ENCODE measurements around the gene RBM12. TPM values are rescaled to one million over a fixed set of nuclear protein-coding genes. Genes with fewer than 3 reads are reported as not detected.

The RBM12 gene
- total RNA-seq, 2 experiments from 2014 or later = 161 to 169 TPM

- no peaks in the 10 kb centered on the region for H3K27me3 Mint-ChIP-seq
- H3K36me3 Mint-ChIP-seq = peaks cover 10% of the 10 kb centered on the region
- H3K9me3 Mint-ChIP-seq = no peaks in the 10 kb centered on the region
- H3K27ac Mint-ChIP-seq = no peak overlapping the region
- H3K4me1 Mint-ChIP-seq = no peaks in the 10 kb centered on the region
- DNase-seq = no peak
- H3K4me3 Mint-ChIP-seq = no peak overlapping the region
Observed at GRCh38 chr20:35674921-35675320, 10.2 kb upstream of the RBM12 start.

- peaks cover 14% of the 10 kb centered on the region for H3K36me3 Mint-ChIP-seq
- H3K4me1 Mint-ChIP-seq = no peaks in the 10 kb centered on the region
- no peaks in the 10 kb centered on the region for H3K9me3 Mint-ChIP-seq
- no peaks in the 10 kb centered on the region for H3K27me3 Mint-ChIP-seq
- H3K27ac Mint-ChIP-seq = no peak overlapping the region
- DNase-seq = no peak
- no peak overlapping the region for H3K4me3 Mint-ChIP-seq
Observed at GRCh38 chr20:35673884-35674283, 9.2 kb upstream of the RBM12 start.

GRCh38 chr20:35669681-35670080, 5.0 kb upstream of the RBM12 start:
- Mint-ChIP-seq H3K4me3 (no peak overlapping the region), H3K4me1 (peaks cover 3% of the 10 kb centered on the region), H3K9me3 (no peaks in the 10 kb centered on the region), H3K27me3 (no peaks in the 10 kb centered on the region), H3K27ac (no peak overlapping the region), H3K36me3 (peaks cover 25% of the 10 kb centered on the region)
- DNase-seq = no peak

- Mint-ChIP-seq H3K4me3 (no peak overlapping the region), H3K27ac (no peak overlapping the region), H3K36me3 (peaks cover 27% of the 10 kb centered on the region), H3K27me3 (no peaks in the 10 kb centered on the region), H3K9me3 (no peaks in the 10 kb centered on the region), H3K4me1 (peaks cover 3% of the 10 kb centered on the region)
- DNase-seq = no peak
Observed at GRCh38 chr20:35669221-35669620, 4.5 kb upstream of the RBM12 start.

- Mint-ChIP-seq H3K9me3 (no peaks in the 10 kb centered on the region), H3K27me3 (no peaks in the 10 kb centered on the region), H3K4me3 (no peak overlapping the region), H3K4me1 (peaks cover 27% of the 10 kb centered on the region), H3K27ac (peak overlapping the region; percentile 97), H3K36me3 (peaks cover 45% of the 10 kb centered on the region)
- no peak for DNase-seq
Observed at GRCh38 chr20:35665949-35666288, 1.2 kb upstream of the RBM12 start.

- peak overlapping the region; percentile 97 for H3K27ac Mint-ChIP-seq
- peak overlapping the region; percentile 94 for H3K4me3 Mint-ChIP-seq
- H3K4me1 Mint-ChIP-seq = peaks cover 46% of the 10 kb centered on the region
- peaks cover 9% of the 10 kb centered on the region for H3K9me3 Mint-ChIP-seq
- H3K27me3 Mint-ChIP-seq = no peaks in the 10 kb centered on the region
- peak; percentile 67 for DNase-seq
- H3K36me3 Mint-ChIP-seq = peaks cover 56% of the 10 kb centered on the region
Observed at GRCh38 chr20:35663516-35664465, 909 bp downstream of the RBM12 start.

- Mint-ChIP-seq H3K36me3 (peaks cover 57% of the 10 kb centered on the region), H3K4me3 (peak overlapping the region; percentile 94), H3K27me3 (no peaks in the 10 kb centered on the region), H3K4me1 (peaks cover 47% of the 10 kb centered on the region), H3K9me3 (peaks cover 9% of the 10 kb centered on the region), H3K27ac (peak overlapping the region; percentile 97)
- no peak for DNase-seq
Observed at GRCh38 chr20:35662551-35662950, 2.1 kb downstream of the RBM12 start.

- Mint-ChIP-seq H3K27me3 (no peaks in the 10 kb centered on the region), H3K36me3 (peaks cover 63% of the 10 kb centered on the region), H3K4me1 (peaks cover 54% of the 10 kb centered on the region), H3K4me3 (peak overlapping the region; percentile 94), H3K9me3 (peaks cover 12% of the 10 kb centered on the region), H3K27ac (peak overlapping the region; percentile 97)
- no peak for DNase-seq
Observed at GRCh38 chr20:35661908-35662307, 2.8 kb downstream of the RBM12 start.

GRCh38 chr20:35661053-35661452, 3.6 kb downstream of the RBM12 start:
- Mint-ChIP-seq H3K27me3 (no peaks in the 10 kb centered on the region), H3K4me1 (peaks cover 57% of the 10 kb centered on the region)

GRCh38 chr20:35660122-35660937, 4.4 kb downstream of the RBM12 start:
- DNase-seq = peak; percentile 51
- Mint-ChIP-seq H3K9me3 (peaks cover 12% of the 10 kb centered on the region), H3K27me3 (no peaks in the 10 kb centered on the region), H3K4me1 (peaks cover 57% of the 10 kb centered on the region), H3K36me3 (peaks cover 70% of the 10 kb centered on the region), H3K4me3 (peak overlapping the region; percentile 94), H3K27ac (peak overlapping the region; percentile 97)

More at GRCh38 chr20:35661053-35661452, 3.6 kb downstream of the RBM12 start:
- no peak for DNase-seq
- Mint-ChIP-seq H3K9me3 (peaks cover 12% of the 10 kb centered on the region), H3K36me3 (peaks cover 70% of the 10 kb centered on the region), H3K27ac (peak overlapping the region; percentile 97), H3K4me3 (peak overlapping the region; percentile 94)

GRCh38 chr20:35657271-35657670, 7.4 kb downstream of the RBM12 start:
- peaks cover 49% of the 10 kb centered on the region for H3K36me3 Mint-ChIP-seq
- H3K4me3 Mint-ChIP-seq = peak overlapping the region; percentile 44
- H3K9me3 Mint-ChIP-seq = peaks cover 12% of the 10 kb centered on the region
- peak overlapping the region; percentile 63 for H3K27ac Mint-ChIP-seq
- peaks cover 44% of the 10 kb centered on the region for H3K4me1 Mint-ChIP-seq
- no peaks in the 10 kb centered on the region for H3K27me3 Mint-ChIP-seq
- DNase-seq = no peak

GRCh38 chr20:35654415-35654814, 10.3 kb downstream of the RBM12 start:
- DNase-seq = no peak
- H3K4me1 Mint-ChIP-seq = peaks cover 43% of the 10 kb centered on the region

GRCh38 chr20:35653893-35654292, 10.8 kb downstream of the RBM12 start:
- Mint-ChIP-seq H3K4me3 (no peak overlapping the region), H3K36me3 (peaks cover 44% of the 10 kb centered on the region), H3K9me3 (peaks cover 4% of the 10 kb centered on the region), H3K27me3 (no peaks in the 10 kb centered on the region), H3K27ac (no peak overlapping the region), H3K4me1 (peaks cover 44% of the 10 kb centered on the region)
- DNase-seq = no peak

More at GRCh38 chr20:35654415-35654814, 10.3 kb downstream of the RBM12 start:
- H3K9me3 Mint-ChIP-seq = peaks cover 4% of the 10 kb centered on the region
- no peaks in the 10 kb centered on the region for H3K27me3 Mint-ChIP-seq
- H3K4me3 Mint-ChIP-seq = no peak overlapping the region
- no peak overlapping the region for H3K27ac Mint-ChIP-seq
- H3K36me3 Mint-ChIP-seq = peaks cover 43% of the 10 kb centered on the region

- peaks cover 4% of the 10 kb centered on the region for H3K9me3 Mint-ChIP-seq
- no peak overlapping the region for H3K27ac Mint-ChIP-seq
- peaks cover 45% of the 10 kb centered on the region for H3K4me1 Mint-ChIP-seq
- no peak for DNase-seq
- peaks cover 44% of the 10 kb centered on the region for H3K36me3 Mint-ChIP-seq
- no peak overlapping the region for H3K4me3 Mint-ChIP-seq
- H3K27me3 Mint-ChIP-seq = no peaks in the 10 kb centered on the region
Observed at GRCh38 chr20:35653430-35653734, 11.3 kb downstream of the RBM12 start.

GRCh38 chr20:35652641-35653429, 11.9 kb downstream of the RBM12 start:
- H3K4me1 Mint-ChIP-seq = peaks cover 47% of the 10 kb centered on the region
- DNase-seq = no peak
- peaks cover 4% of the 10 kb centered on the region for H3K9me3 Mint-ChIP-seq
- no peaks in the 10 kb centered on the region for H3K27me3 Mint-ChIP-seq
- no peak overlapping the region for H3K27ac Mint-ChIP-seq
- peaks cover 45% of the 10 kb centered on the region for H3K36me3 Mint-ChIP-seq
- H3K4me3 Mint-ChIP-seq = no peak overlapping the region

Data from activated naive CD8-positive, alpha-beta T cell treated with anti-CD3 and anti-CD28 coated beads for 36 hours (primary cell).